Neural cell (in vitro differentiated cells): ENCODE data around the gene CFAP221. TPM values are rescaled to one million over a fixed set of nuclear protein-coding genes. Genes with fewer than 3 reads are reported as not detected.

ENCODE experiments used
- H2AFZ ChIP-seq: fragments of 200-600, 300-800 bp; sonication (generic), shearing (Covaris generic); 2 replicates; pipeline ENCODE4 v1.6.0; 2014; ENCODE audit warnings: low read depth, mild to moderate bottlenecking, antibody characterized with exemption, low read length, moderate library complexity
- H3F3A ChIP-seq: fragments of 200-600 bp; shearing (Covaris generic); 2 replicates; pipeline ENCODE4 v1.6.1; 2016; ENCODE audit warnings: mild to moderate bottlenecking, moderate library complexity, mixed read lengths, antibody characterized with exemption, low read length; ENCODE audit not compliant: insufficient read depth, poor library complexity, severe bottlenecking
- H3K27ac ChIP-seq: fragments of 200-600, 300-800 bp; sonication (generic), shearing (Covaris generic); 2 replicates; pipeline ENCODE4 v1.5.1; 2014; ENCODE audit warnings: mild to moderate bottlenecking, low read length, moderate library complexity
- H3K27me3 ChIP-seq: fragments of 300-800, 200-600 bp; sonication (generic), shearing (Covaris generic); 2 replicates; pipeline ENCODE4 v1.6.0; 2014; ENCODE audit warnings: mild to moderate bottlenecking, low read depth, low read length, moderate library complexity; ENCODE audit not compliant: insufficient read depth
- H3K36me3 ChIP-seq: fragments of 300-800, 200-600 bp; sonication (generic), shearing (Covaris generic); 2 replicates; pipeline ENCODE4 v1.5.1; 2014; ENCODE audit warnings: mild to moderate bottlenecking, antibody characterized with exemption, low read length, moderate library complexity; ENCODE audit not compliant: insufficient read depth
- H3K4me2 ChIP-seq: fragments of 300-800, 200-600 bp; sonication (generic), shearing (Covaris generic); 2 replicates; pipeline ENCODE4 v1.6.0; 2014; ENCODE audit warnings: mild to moderate bottlenecking, low read length
- H3K4me3 ChIP-seq: fragments of 300-800, 200-600 bp; sonication (generic), shearing (Covaris generic); 2 replicates; pipeline ENCODE4 v1.5.1; 2014; ENCODE audit warnings: mild to moderate bottlenecking, low read length, moderate library complexity
- H3K79me2 ChIP-seq: fragments of 200-600 bp; shearing (Covaris generic); replicated peaks from 2 replicates; pipeline ENCODE4 v1.6.0; 2014; ENCODE audit warnings: mild to moderate bottlenecking, low read length, moderate library complexity; ENCODE audit not compliant: insufficient read depth
- H3K9ac ChIP-seq: fragments of 300-800, 200-600 bp; sonication (generic), shearing (Covaris generic); 2 replicates; pipeline ENCODE4 v1.6.1; 2016; ENCODE audit warnings: mild to moderate bottlenecking, low read length, mixed read lengths
- H3K9me2 ChIP-seq: fragments of 200-600 bp; shearing (Covaris generic); 2 replicates; pipeline ENCODE4 v1.6.1; 2016; ENCODE audit warnings: mild to moderate bottlenecking, low read length, mixed read lengths; ENCODE audit not compliant: insufficient read depth
- H3K9me3 ChIP-seq: fragments of 200-600, 300-800 bp; sonication (generic), shearing (Covaris generic); 2 replicates; pipeline ENCODE4 v1.6.1; 2016; ENCODE audit warnings: mild to moderate bottlenecking, mixed run types, low read length, moderate library complexity, mixed read lengths
- H4K20me1 ChIP-seq: fragments of 200-600 bp; shearing (Covaris generic); 2 replicates; pipeline ENCODE4 v1.6.1; 2016; ENCODE audit warnings: mild to moderate bottlenecking, mixed run types; ENCODE audit not compliant: insufficient read depth
- EP300 ChIP-seq: fragments of 450-650 bp; conservative IDR thresholded peaks from 2 replicates; pipeline ENCODE4 v1.6.1; 2014; ENCODE audit warnings: antibody characterized with exemption, mild to moderate bottlenecking, moderate library complexity; ENCODE audit not compliant: poor library complexity, severe bottlenecking
- EZH2 ChIP-seq: fragments of 200-600, 300-800 bp; shearing (Covaris generic), sonication (generic); IDR thresholded peaks from 2 replicates; pipeline ENCODE4 v1.6.1; 2014; ENCODE audit warnings: antibody characterized with exemption, low read length, borderline replicate concordance, mild to moderate bottlenecking; ENCODE audit not compliant: insufficient read depth, poor library complexity, severe bottlenecking
- MXI1 ChIP-seq: fragments of 450-650 bp; conservative IDR thresholded peaks from 2 replicates; pipeline ENCODE4 v1.6.1; 2014; ENCODE audit warnings: antibody characterized with exemption, mild to moderate bottlenecking; ENCODE audit not compliant: poor library complexity, severe bottlenecking
- POLR2AphosphoS5 ChIP-seq: IDR thresholded peaks from 2 replicates; pipeline ENCODE4 v1.6.1; 2012
- RAD21 ChIP-seq: fragments of 450-650 bp; conservative IDR thresholded peaks from 2 replicates; pipeline ENCODE4 v1.6.1; 2014; ENCODE audit warnings: antibody characterized with exemption, mild to moderate bottlenecking, moderate library complexity
- SMC3 ChIP-seq: fragments of 450-650 bp; conservative IDR thresholded peaks from 2 replicates; pipeline ENCODE4 v1.6.1; 2014; ENCODE audit warnings: antibody characterized with exemption, mild to moderate bottlenecking, moderate library complexity; ENCODE audit not compliant: poor library complexity
- TAF1 ChIP-seq: IDR thresholded peaks from 2 replicates; pipeline ENCODE4 v1.6.1; 2012; ENCODE audit warnings: low read depth
- polyA plus RNA-seq: library from polyadenylated mRNA; depleted of rRNA; stranded (reverse); fragments of >200 nt; gene quantifications from 2 replicates; pipeline ENCODE4 v1.2.3, GENCODE V29; 2014
- TF ChIP-seq, protein P1 (sequence below): fragments of 450-650 bp; IDR thresholded peaks from 2 replicates; pipeline ENCODE4 v1.5.1; 2014; ENCODE audit warnings: antibody characterized with exemption, mild to moderate bottlenecking, moderate library complexity; ENCODE audit not compliant: poor library complexity, severe bottlenecking
- TF ChIP-seq, protein P2 (sequence below): IDR thresholded peaks from 2 replicates; pipeline ENCODE4 v1.6.1; 2012; ENCODE audit warnings: borderline replicate concordance

The CFAP221 gene
- polyA plus RNA-seq, 1 donor from 2014 or later, result 7.0 TPM

DNA sequence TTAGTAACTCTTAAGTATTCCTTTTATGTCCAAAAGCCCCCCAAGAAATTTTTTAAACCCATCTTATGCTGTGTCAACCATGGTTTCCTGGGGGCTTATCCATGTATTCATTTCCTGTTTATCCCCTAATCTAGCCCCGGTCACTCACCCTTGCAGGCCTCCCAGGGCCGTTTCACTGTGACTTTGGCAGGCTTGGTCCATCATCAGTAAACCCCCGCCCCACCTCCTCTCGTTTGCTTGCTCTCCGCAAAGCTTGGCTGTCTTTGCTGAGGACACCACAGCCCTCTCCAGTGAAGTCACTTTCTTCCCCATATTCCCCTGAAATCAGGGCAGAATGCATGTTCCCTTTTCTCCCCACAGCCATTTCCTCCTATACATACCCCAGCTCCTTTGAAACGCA is 127.5 kb downstream of the CFAP221 start:
- Histone ChIP-seq H3K79me2 (no peaks in the 10 kb centered on the region), H3K9me2 (no peaks in the 10 kb centered on the region), H3K27ac (no peak overlapping the region), H3K9me3 (no peaks in the 10 kb centered on the region), H3F3A (no peaks in the 10 kb centered on the region), H3K4me3 (no peak overlapping the region), H3K36me3 (no peaks in the 10 kb centered on the region), H3K9ac (no peak overlapping the region), H2AFZ (no peak overlapping the region), H4K20me1 (no peaks in the 10 kb centered on the region), H3K27me3 (no peaks in the 10 kb centered on the region), H3K4me2 (no peak overlapping the region)
- TF ChIP-seq, protein P1, sequence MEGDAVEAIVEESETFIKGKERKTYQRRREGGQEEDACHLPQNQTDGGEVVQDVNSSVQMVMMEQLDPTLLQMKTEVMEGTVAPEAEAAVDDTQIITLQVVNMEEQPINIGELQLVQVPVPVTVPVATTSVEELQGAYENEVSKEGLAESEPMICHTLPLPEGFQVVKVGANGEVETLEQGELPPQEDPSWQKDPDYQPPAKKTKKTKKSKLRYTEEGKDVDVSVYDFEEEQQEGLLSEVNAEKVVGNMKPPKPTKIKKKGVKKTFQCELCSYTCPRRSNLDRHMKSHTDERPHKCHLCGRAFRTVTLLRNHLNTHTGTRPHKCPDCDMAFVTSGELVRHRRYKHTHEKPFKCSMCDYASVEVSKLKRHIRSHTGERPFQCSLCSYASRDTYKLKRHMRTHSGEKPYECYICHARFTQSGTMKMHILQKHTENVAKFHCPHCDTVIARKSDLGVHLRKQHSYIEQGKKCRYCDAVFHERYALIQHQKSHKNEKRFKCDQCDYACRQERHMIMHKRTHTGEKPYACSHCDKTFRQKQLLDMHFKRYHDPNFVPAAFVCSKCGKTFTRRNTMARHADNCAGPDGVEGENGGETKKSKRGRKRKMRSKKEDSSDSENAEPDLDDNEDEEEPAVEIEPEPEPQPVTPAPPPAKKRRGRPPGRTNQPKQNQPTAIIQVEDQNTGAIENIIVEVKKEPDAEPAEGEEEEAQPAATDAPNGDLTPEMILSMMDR, result no peak
- TF ChIP-seq EP300 (no peak), RAD21 (no peak), POLR2AphosphoS5 (no peak), EZH2 (no peak), MXI1 (no peak), SMC3 (no peak), TAF1 (no peak)
- TF ChIP-seq, protein P2, sequence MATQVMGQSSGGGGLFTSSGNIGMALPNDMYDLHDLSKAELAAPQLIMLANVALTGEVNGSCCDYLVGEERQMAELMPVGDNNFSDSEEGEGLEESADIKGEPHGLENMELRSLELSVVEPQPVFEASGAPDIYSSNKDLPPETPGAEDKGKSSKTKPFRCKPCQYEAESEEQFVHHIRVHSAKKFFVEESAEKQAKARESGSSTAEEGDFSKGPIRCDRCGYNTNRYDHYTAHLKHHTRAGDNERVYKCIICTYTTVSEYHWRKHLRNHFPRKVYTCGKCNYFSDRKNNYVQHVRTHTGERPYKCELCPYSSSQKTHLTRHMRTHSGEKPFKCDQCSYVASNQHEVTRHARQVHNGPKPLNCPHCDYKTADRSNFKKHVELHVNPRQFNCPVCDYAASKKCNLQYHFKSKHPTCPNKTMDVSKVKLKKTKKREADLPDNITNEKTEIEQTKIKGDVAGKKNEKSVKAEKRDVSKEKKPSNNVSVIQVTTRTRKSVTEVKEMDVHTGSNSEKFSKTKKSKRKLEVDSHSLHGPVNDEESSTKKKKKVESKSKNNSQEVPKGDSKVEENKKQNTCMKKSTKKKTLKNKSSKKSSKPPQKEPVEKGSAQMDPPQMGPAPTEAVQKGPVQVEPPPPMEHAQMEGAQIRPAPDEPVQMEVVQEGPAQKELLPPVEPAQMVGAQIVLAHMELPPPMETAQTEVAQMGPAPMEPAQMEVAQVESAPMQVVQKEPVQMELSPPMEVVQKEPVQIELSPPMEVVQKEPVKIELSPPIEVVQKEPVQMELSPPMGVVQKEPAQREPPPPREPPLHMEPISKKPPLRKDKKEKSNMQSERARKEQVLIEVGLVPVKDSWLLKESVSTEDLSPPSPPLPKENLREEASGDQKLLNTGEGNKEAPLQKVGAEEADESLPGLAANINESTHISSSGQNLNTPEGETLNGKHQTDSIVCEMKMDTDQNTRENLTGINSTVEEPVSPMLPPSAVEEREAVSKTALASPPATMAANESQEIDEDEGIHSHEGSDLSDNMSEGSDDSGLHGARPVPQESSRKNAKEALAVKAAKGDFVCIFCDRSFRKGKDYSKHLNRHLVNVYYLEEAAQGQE, result no peak

DNA sequence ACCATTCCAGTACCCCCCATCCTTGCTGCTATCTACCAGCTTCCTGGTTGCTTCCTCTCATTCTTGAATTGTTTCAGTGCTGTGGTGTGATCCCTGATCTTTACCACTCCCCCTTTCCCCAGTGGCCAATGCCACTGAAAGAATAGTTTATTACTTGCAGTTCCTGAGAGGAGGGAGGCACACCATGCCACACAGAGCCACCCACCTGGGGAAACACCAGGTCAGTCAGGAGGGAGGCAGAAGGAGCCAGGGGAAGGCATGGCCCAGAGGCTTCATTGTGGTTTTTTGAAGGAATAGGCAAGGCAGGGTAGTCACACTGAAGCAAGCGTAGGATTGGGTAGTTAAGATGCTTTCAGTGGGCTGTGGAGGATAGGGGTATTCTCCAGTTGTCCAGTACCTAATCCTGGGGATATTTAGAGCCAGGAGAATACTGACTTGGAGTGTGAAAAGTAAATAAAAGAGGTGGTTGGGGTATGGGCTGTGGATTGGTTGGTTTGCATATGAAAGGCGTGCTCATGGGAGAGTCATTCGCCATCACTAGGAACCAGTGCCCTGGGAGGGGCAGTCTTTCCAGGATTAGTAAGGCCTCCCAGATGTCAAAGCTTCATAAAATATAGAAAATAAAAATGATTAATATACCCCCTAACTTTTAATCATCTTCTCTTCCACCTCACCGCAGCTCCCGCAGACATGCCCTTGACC is 128.1 kb downstream of the CFAP221 start:
- Histone ChIP-seq H3K27me3 (no peaks in the 10 kb centered on the region), H3K4me3 (no peak overlapping the region), H2AFZ (no peak overlapping the region), H3K9me2 (no peaks in the 10 kb centered on the region), H3K27ac (no peak overlapping the region), H3K9me3 (no peaks in the 10 kb centered on the region), H3F3A (no peaks in the 10 kb centered on the region), H4K20me1 (no peaks in the 10 kb centered on the region), H3K9ac (no peak overlapping the region), H3K4me2 (no peak overlapping the region), H3K36me3 (no peaks in the 10 kb centered on the region), H3K79me2 (no peaks in the 10 kb centered on the region)
- TF ChIP-seq POLR2AphosphoS5 (no peak), TAF1 (no peak), MXI1 (no peak), EP300 (no peak), SMC3 (no peak), EZH2 (no peak), RAD21 (no peak)
- TF ChIP-seq, protein P2, result no peak
- TF ChIP-seq, protein P1, result no peak
